WTC11 (cell line): ENCODE measurements around the gene CTSE. TPM values are rescaled to one million over a fixed set of nuclear protein-coding genes. Genes with fewer than 3 reads are reported as not detected.

Experiments
- ATAC-seq: fragments of 200-7000 bp; cut with Tn5 transposase; 2 replicates; pipeline ENCODE4 v1.10.0; 2021; ENCODE audit warnings: mild to moderate bottlenecking, moderate library complexity
- CTCF ChIA-PET: fragments of 300-600 bp; sonication (Branson Sonifier 250); formaldehyde crosslinking; loops from one replicate; lab custom pipeline; 2021; ENCODE audit warnings: antibody characterized with exemption; lab: Charles Lee
- POLR2A ChIA-PET: fragments of 350-600 bp; sonication (Branson Sonifier 250); formaldehyde crosslinking; loops from one replicate; lab custom pipeline; 2021; ENCODE audit warnings: antibody characterized with exemption; lab: Charles Lee
- DNase-seq: peaks from one replicate; pipeline ENCODE4 v3.0.0; 2021; ENCODE audit warnings: low spot score
- H3K27ac Mint-ChIP-seq: 2 replicates; pipeline ENCODE4 v1.8.0; 2021; ENCODE audit warnings: mixed read lengths
- H3K27me3 Mint-ChIP-seq: 2 replicates; pipeline ENCODE4 v1.8.0; 2021; ENCODE audit warnings: low read depth, mild to moderate bottlenecking, moderate library complexity, mixed read lengths
- H3K36me3 Mint-ChIP-seq: 2 replicates; pipeline ENCODE4 v1.8.0; 2021; ENCODE audit warnings: mixed read lengths
- H3K4me1 Mint-ChIP-seq: 2 replicates; pipeline ENCODE4 v1.8.0; 2022; ENCODE audit warnings: mixed read lengths
- H3K4me3 Mint-ChIP-seq: 2 replicates; pipeline ENCODE4 v1.8.0; 2021; ENCODE audit warnings: mild to moderate bottlenecking, moderate library complexity, mixed read lengths
- H3K9me3 Mint-ChIP-seq: 2 replicates; pipeline ENCODE4 v1.8.0; 2021; ENCODE audit warnings: mixed read lengths
- ATF1 ChIP-seq: sonication (generic); formaldehyde crosslinking; IDR thresholded peaks from 2 replicates; pipeline ENCODE4 v1.8.1; 2023; ENCODE audit warnings: mild to moderate bottlenecking, moderate library complexity, missing genetic modification reagents
- CREB1 ChIP-seq: sonication (generic); formaldehyde crosslinking; IDR thresholded peaks from 2 replicates; pipeline ENCODE4 v1.8.0; 2023; ENCODE audit warnings: mild to moderate bottlenecking, missing genetic modification reagents
- NFE2L1 ChIP-seq: sonication (generic); formaldehyde crosslinking; IDR thresholded peaks from 2 replicates; pipeline ENCODE4 v1.8.1; 2023; ENCODE audit warnings: missing genetic modification reagents
- OVOL2 ChIP-seq: fragments of 250-450 bp; sonication (Bioruptor Pico); IDR thresholded peaks from 2 replicates; pipeline ENCODE4 v1.9.0; 2021; ENCODE audit warnings: mild to moderate bottlenecking, borderline replicate concordance
- RELA ChIP-seq: sonication (generic); formaldehyde crosslinking; IDR thresholded peaks from 2 replicates; pipeline ENCODE4 v1.8.1; 2022; ENCODE audit warnings: missing genetic modification reagents, mild to moderate bottlenecking, borderline replicate concordance
- SMAD3 ChIP-seq: sonication (generic); formaldehyde crosslinking; IDR thresholded peaks from 2 replicates; pipeline ENCODE4 v1.8.0; 2022; ENCODE audit warnings: missing genetic modification reagents, mild to moderate bottlenecking, borderline replicate concordance
- TCF7 ChIP-seq: sonication (generic); formaldehyde crosslinking; IDR thresholded peaks from 2 replicates; pipeline ENCODE4 v1.8.0; 2022; ENCODE audit warnings: mild to moderate bottlenecking, low read depth, missing genetic modification reagents, moderate library complexity
- ZNF138 ChIP-seq: sonication (generic); formaldehyde crosslinking; conservative IDR thresholded peaks from 2 replicates; pipeline ENCODE4 v1.8.1; 2022; ENCODE audit warnings: mild to moderate bottlenecking, moderate library complexity, missing genetic modification reagents
- ZNF232 ChIP-seq: sonication (generic); formaldehyde crosslinking; IDR thresholded peaks from 2 replicates; pipeline ENCODE4 v1.8.0; 2022; ENCODE audit warnings: mild to moderate bottlenecking, missing genetic modification reagents
- total RNA-seq: library from RNA; stranded (reverse); gene quantifications from 3 replicates; pipeline ENCODE4 v1.2.3, GENCODE V29; 2021
- TF ChIP-seq, protein P1 (sequence below): fragments of 250-450 bp; sonication (Bioruptor Pico); IDR thresholded peaks from 2 replicates; pipeline ENCODE4 v1.9.0; 2021; ENCODE audit warnings: mild to moderate bottlenecking
- TF ChIP-seq, protein P2 (sequence below): fragments of 200-600 bp; IDR thresholded peaks from 2 replicates; pipeline ENCODE4 v1.8.0; 2022; ENCODE audit warnings: antibody characterized with exemption
- TF ChIP-seq, protein P3 (sequence below): sonication (generic); formaldehyde crosslinking; IDR thresholded peaks from 2 replicates; pipeline ENCODE4 v1.8.0; 2022; ENCODE audit warnings: missing genetic modification reagents
- TF ChIP-seq, protein P4 (sequence below): sonication (generic); formaldehyde crosslinking; IDR thresholded peaks from 2 replicates; pipeline ENCODE4 v1.8.1; 2023; ENCODE audit warnings: mild to moderate bottlenecking, missing genetic modification reagents

The CTSE gene
- total RNA-seq, 1 experiment from 2014 or later = 0.17 TPM

DNA sequence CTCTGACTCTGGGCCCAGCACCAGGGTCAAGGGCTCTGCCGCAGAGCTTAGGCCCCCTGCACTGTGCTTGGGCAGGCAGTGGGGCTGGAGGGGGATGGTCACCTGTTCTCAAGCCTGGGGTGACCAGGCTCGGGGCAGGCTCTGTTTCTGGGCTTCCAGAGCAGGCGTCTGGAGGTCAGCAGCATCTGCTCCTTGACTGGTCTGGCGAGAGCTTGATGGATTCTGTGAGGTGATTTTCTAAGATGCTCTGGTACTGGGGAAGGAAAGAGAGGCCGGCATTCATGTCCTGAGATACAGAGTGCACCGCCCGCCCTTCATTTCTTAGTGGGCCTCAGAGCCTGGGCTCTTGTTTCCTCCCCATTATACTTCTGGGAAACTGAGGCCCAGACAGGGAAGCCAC lies 45.0 kb downstream of the CTSE start (continued):
- TF ChIP-seq, protein P1, sequence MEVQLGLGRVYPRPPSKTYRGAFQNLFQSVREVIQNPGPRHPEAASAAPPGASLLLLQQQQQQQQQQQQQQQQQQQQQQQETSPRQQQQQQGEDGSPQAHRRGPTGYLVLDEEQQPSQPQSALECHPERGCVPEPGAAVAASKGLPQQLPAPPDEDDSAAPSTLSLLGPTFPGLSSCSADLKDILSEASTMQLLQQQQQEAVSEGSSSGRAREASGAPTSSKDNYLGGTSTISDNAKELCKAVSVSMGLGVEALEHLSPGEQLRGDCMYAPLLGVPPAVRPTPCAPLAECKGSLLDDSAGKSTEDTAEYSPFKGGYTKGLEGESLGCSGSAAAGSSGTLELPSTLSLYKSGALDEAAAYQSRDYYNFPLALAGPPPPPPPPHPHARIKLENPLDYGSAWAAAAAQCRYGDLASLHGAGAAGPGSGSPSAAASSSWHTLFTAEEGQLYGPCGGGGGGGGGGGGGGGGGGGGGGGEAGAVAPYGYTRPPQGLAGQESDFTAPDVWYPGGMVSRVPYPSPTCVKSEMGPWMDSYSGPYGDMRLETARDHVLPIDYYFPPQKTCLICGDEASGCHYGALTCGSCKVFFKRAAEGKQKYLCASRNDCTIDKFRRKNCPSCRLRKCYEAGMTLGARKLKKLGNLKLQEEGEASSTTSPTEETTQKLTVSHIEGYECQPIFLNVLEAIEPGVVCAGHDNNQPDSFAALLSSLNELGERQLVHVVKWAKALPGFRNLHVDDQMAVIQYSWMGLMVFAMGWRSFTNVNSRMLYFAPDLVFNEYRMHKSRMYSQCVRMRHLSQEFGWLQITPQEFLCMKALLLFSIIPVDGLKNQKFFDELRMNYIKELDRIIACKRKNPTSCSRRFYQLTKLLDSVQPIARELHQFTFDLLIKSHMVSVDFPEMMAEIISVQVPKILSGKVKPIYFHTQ (CRISPR knock-in tag) = no peak
- TF ChIP-seq CREB1 = no peak

- Mint-ChIP-seq H3K27ac (no peak overlapping the region), H3K27me3 (peaks cover 3% of the 10 kb centered on the region; the same call in 1 of the 2 replicates), H3K4me3 (no peak overlapping the region), H3K36me3 (peaks cover 2% of the 10 kb centered on the region; the same call in 1 of the 2 replicates), H3K9me3 (peaks cover 36% of the 10 kb centered on the region), H3K4me1 (peaks cover 5% of the 10 kb centered on the region; the same call in 1 of the 2 replicates)
- ATAC-seq (peak; percentile 86), DNase-seq (peak; percentile 82)
- CTCF ChIA-PET = interaction anchor here (0.5 to 7.0 kb wide), 94 partner anchors 9 to 1072 kb away, joined by 3 to 557 read pairs (median 6); partner anchors contain the start of genes AVPR1B, CTSE, PM20D1 and RAB29
- TF ChIP-seq RELA (CRISPR knock-in tag) = no peak
- TF ChIP-seq, protein P2, sequence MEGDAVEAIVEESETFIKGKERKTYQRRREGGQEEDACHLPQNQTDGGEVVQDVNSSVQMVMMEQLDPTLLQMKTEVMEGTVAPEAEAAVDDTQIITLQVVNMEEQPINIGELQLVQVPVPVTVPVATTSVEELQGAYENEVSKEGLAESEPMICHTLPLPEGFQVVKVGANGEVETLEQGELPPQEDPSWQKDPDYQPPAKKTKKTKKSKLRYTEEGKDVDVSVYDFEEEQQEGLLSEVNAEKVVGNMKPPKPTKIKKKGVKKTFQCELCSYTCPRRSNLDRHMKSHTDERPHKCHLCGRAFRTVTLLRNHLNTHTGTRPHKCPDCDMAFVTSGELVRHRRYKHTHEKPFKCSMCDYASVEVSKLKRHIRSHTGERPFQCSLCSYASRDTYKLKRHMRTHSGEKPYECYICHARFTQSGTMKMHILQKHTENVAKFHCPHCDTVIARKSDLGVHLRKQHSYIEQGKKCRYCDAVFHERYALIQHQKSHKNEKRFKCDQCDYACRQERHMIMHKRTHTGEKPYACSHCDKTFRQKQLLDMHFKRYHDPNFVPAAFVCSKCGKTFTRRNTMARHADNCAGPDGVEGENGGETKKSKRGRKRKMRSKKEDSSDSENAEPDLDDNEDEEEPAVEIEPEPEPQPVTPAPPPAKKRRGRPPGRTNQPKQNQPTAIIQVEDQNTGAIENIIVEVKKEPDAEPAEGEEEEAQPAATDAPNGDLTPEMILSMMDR = peak; percentile 93
- POLR2A ChIA-PET = interaction anchor here (1.5 kb wide), 1 partner anchor 58 kb away, joined by 6 read pairs; no protein-coding TSS in a partner anchor
Observed at GRCh38 chr1:205977402-205978014, 46.2 kb downstream of the CTSE start.

- peaks cover 3% of the 10 kb centered on the region; the same call in 1 of the 2 replicates for H3K27me3 Mint-ChIP-seq
- peak; percentile 34 for DNase-seq
- H3K36me3 Mint-ChIP-seq = peaks cover 2% of the 10 kb centered on the region; the same call in 1 of the 2 replicates
- peaks cover 5% of the 10 kb centered on the region; the same call in 1 of the 2 replicates for H3K4me1 Mint-ChIP-seq
- TF ChIP-seq SMAD3 (CRISPR knock-in tag) (0 out of 2 replicates have a peak, but pooled peaks have one; percentile 16), ATF1 (CRISPR knock-in tag) (no peak)
- TF ChIP-seq, all 79 proteins: peak for 1
- peak; percentile 20 for ATAC-seq
- H3K27ac Mint-ChIP-seq = no peak overlapping the region
- POLR2A ChIA-PET = interaction anchor here (1.5 kb wide), 1 partner anchor 58 kb away, joined by 6 read pairs; no protein-coding TSS in a partner anchor
- peaks cover 31% of the 10 kb centered on the region for H3K9me3 Mint-ChIP-seq
- CTCF ChIA-PET = interaction anchor here (0.6 to 7.0 kb wide), 92 partner anchors 9 to 1511 kb away, joined by 3 to 557 read pairs (median 6); partner anchors contain the start of genes AVPR1B, CTSE, PM20D1 and RAB29
- no peak overlapping the region for H3K4me3 Mint-ChIP-seq
Observed at GRCh38 chr1:205976708-205977401, 46.8 kb downstream of the CTSE start.

GRCh38 chr1:205976036-205976435 lies 47.7 kb downstream of the CTSE start:
- peaks cover 5% of the 10 kb centered on the region; the same call in 1 of the 2 replicates for H3K4me1 Mint-ChIP-seq
- no peak for ATAC-seq
- DNase-seq = no peak

More at GRCh38 chr1:205976036-205976435, 47.7 kb downstream of the CTSE start:
- H3K4me3 Mint-ChIP-seq = no peak overlapping the region
- H3K27me3 Mint-ChIP-seq = peaks cover 3% of the 10 kb centered on the region; the same call in 1 of the 2 replicates
- TF ChIP-seq ZNF138 (no peak), OVOL2 (CRISPR knock-in tag) (no peak), NFE2L1 (CRISPR knock-in tag) (no peak), TCF7 (CRISPR knock-in tag) (no peak), ZNF232 (CRISPR knock-in tag) (no peak)
- TF ChIP-seq, protein P3, sequence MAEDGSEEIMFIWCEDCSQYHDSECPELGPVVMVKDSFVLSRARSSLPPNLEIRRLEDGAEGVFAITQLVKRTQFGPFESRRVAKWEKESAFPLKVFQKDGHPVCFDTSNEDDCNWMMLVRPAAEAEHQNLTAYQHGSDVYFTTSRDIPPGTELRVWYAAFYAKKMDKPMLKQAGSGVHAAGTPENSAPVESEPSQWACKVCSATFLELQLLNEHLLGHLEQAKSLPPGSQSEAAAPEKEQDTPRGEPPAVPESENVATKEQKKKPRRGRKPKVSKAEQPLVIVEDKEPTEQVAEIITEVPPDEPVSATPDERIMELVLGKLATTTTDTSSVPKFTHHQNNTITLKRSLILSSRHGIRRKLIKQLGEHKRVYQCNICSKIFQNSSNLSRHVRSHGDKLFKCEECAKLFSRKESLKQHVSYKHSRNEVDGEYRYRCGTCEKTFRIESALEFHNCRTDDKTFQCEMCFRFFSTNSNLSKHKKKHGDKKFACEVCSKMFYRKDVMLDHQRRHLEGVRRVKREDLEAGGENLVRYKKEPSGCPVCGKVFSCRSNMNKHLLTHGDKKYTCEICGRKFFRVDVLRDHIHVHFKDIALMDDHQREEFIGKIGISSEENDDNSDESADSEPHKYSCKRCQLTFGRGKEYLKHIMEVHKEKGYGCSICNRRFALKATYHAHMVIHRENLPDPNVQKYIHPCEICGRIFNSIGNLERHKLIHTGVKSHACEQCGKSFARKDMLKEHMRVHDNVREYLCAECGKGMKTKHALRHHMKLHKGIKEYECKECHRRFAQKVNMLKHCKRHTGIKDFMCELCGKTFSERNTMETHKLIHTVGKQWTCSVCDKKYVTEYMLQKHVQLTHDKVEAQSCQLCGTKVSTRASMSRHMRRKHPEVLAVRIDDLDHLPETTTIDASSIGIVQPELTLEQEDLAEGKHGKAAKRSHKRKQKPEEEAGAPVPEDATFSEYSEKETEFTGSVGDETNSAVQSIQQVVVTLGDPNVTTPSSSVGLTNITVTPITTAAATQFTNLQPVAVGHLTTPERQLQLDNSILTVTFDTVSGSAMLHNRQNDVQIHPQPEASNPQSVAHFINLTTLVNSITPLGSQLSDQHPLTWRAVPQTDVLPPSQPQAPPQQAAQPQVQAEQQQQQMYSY (CRISPR knock-in tag) = no peak
- TF ChIP-seq, protein P4, sequence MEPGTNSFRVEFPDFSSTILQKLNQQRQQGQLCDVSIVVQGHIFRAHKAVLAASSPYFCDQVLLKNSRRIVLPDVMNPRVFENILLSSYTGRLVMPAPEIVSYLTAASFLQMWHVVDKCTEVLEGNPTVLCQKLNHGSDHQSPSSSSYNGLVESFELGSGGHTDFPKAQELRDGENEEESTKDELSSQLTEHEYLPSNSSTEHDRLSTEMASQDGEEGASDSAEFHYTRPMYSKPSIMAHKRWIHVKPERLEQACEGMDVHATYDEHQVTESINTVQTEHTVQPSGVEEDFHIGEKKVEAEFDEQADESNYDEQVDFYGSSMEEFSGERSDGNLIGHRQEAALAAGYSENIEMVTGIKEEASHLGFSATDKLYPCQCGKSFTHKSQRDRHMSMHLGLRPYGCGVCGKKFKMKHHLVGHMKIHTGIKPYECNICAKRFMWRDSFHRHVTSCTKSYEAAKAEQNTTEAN (CRISPR knock-in tag) = no peak
- ChIA-PET CTCF (interaction anchor here (1.2 to 7.0 kb wide), 12 partner anchors 10 to 384 kb away, joined by 3 to 557 read pairs (median 36); no protein-coding TSS in a partner anchor), POLR2A (no interaction called here)
- H3K36me3 Mint-ChIP-seq = peaks cover 2% of the 10 kb centered on the region; the same call in 1 of the 2 replicates
- H3K9me3 Mint-ChIP-seq = peaks cover 24% of the 10 kb centered on the region
- no peak overlapping the region for H3K27ac Mint-ChIP-seq
